ENCODE results near the gene MALAT1. TPM values are rescaled to one million over a fixed set of nuclear protein-coding genes. Genes with fewer than 3 reads are reported as not detected.

Gene MALAT1
- total and polyA plus RNA-seq, 10 of the 15 experiments (the other 5 are each of a cell fraction or from before 2014, with no cell fraction given): 448 to 8,160 (median 2,019) TPM

DNA sequence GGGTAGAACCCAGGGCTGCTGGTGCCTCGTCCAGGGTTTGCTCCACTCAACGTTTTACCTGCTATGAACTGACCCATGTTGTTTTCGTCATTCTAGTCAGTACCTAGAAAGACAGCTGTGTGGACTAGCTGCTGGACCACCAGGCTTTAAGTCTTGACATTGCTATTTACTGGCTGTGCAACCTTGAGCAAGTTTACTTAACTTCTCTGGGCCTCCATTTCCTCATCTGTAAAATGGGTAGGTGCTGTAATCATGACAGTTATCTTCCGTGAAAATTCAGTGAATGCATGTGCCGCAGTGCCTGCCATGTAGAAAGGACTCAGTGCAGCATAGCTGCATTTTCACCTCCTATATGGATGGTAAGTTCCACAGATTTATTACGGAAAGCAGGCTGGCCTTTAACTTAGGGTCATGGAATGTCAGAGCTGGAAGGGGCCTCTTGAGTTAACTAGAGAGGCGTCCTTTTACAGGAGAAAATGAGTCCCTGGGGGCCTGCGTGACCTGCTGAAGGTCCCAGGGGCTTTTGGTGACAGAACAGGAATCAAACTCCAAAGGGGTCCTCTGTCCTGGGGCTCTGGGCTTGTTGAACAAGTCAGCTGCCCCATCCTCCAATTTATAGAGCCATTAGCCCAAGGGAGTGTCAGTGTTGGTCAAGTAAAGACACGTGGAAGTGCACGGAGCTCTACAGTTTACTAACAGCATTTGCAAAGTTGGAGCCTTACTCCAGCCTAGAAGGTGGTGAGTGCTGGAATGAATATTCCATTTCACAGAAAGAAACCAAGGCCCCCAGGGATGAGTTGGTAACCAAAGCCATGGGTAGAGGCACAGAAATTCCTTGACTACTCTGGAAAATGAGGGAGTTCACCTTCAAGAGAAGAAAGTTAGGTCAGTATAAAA is 12.0 kb upstream of the MALAT1 start:
- ATAC-seq (no peak), FAIRE-seq (no peak), DNase-seq (ENCODE audit: low read depth, low spot score) (no peak)
- ChIA-PET RAD21 (ENCODE audit: unreplicated experiment) (interaction anchor here (0.8 to 3.2 kb wide), 7 partner anchors 7 to 70 kb away, joined by 3 to 29 read pairs (median 6); partner anchors contain the start of gene MALAT1), CTCF (interaction anchor here (1.6 to 27.9 kb wide), 3 partner anchors 12 to 15 kb away, joined by 3 to 728 read pairs (median 14); partner anchors contain the start of gene MALAT1), POLR2A (interaction anchor here (0.5 to 16.2 kb wide), 8 partner anchors 9 to 68 kb away, joined by 3 to 429 read pairs (median 10); partner anchors contain the start of gene MALAT1), SMC1A (ENCODE audit: uncharacterized antibody, unreplicated experiment) (interaction anchor here (2.1 to 15.8 kb wide), 5 partner anchors 9 to 70 kb away, joined by 8 to 146 read pairs (median 31); partner anchors contain the start of gene MALAT1)
- Histone ChIP-seq H3K4me2 (ENCODE audit: control insufficient read depth, insufficient read depth) (peak overlapping the region; percentile 87; the same call in 1 of the 2 replicates), H3K4me3 (no peak overlapping the region), H4K20me1 (ENCODE audit: control insufficient read depth, insufficient read depth) (no peaks in the 10 kb centered on the region), H2AFZ (ENCODE audit: control insufficient read depth, low read depth, low read length) (no peak overlapping the region), H3K4me1 (ENCODE audit: control insufficient read depth, insufficient read depth, low read length) (peaks cover 53% of the 10 kb centered on the region), H3K9ac (ENCODE audit: control insufficient read depth, insufficient read depth, low read length) (no peak overlapping the region), H3K9me3 (replicated peaks; ENCODE audit: control insufficient read depth, insufficient read depth, low read length) (no peaks in the 10 kb centered on the region), H3K27ac (ENCODE audit: control insufficient read depth, insufficient read depth) (peak overlapping the region; percentile 56), H3K79me2 (ENCODE audit: control insufficient read depth, insufficient read depth, low read length) (peaks cover 7% of the 10 kb centered on the region), H3K27me3 (replicated peaks in 1 of 2; ENCODE audit: control insufficient read depth in 2 of 2, insufficient read depth in 2 of 2, low read length in 1 of 2) (no peaks in the 10 kb centered on the region), H3K36me3 (ENCODE audit: control insufficient read depth in 2 of 2, insufficient read depth in 2 of 2, low read length in 1 of 2) (no peaks in the 10 kb centered on the region)
- WGBS (ENCODE audit: insufficient coverage, insufficient replicate concordance, low lambda C conversion rate, missing lambda C conversion rate): 83% methylated on average over 10 of the region's 10 CpGs
- intact Hi-C loops (cut with micrococcal nuclease; ENCODE audit: unreplicated experiment) (no loop called here), in situ Hi-C loops (cut with MboI) (no loop called here)
- TSS peak; percentile 79 for BruUV-seq (replicated peaks)
- TF ChIP-seq, protein P1, sequence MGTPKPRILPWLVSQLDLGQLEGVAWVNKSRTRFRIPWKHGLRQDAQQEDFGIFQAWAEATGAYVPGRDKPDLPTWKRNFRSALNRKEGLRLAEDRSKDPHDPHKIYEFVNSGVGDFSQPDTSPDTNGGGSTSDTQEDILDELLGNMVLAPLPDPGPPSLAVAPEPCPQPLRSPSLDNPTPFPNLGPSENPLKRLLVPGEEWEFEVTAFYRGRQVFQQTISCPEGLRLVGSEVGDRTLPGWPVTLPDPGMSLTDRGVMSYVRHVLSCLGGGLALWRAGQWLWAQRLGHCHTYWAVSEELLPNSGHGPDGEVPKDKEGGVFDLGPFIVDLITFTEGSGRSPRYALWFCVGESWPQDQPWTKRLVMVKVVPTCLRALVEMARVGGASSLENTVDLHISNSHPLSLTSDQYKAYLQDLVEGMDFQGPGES (IDR thresholded peaks at IDR 0.05): no peak
- TF ChIP-seq CHD2 (IDR thresholded peaks at IDR 0.05; ENCODE audit: borderline replicate concordance, low read depth, low read length): no peak

All from GM12878 (cell line).